Mucosa of rectum (tissue), 2 donors: ENCODE results near the gene COL11A2.

Experiments
- H3K27ac ChIP-seq, 2 donors: one replicate each; pipeline ENCODE4 v1.7.0; 2013; ENCODE audit warnings: inconsistent platforms in 2 of 2, low read depth in 2 of 2, low read length in 2 of 2
- H3K27me3 ChIP-seq, 2 donors: one replicate each; pipeline ENCODE4 v1.7.0; 2013; ENCODE audit warnings: low read length in 2 of 2; ENCODE audit not compliant: control insufficient read depth in 2 of 2, insufficient read depth in 2 of 2
- H3K36me3 ChIP-seq, 2 donors: one replicate each; pipeline ENCODE4 v1.7.0; 2013; ENCODE audit warnings: low read length in 2 of 2; ENCODE audit not compliant: control insufficient read depth in 2 of 2, insufficient read depth in 2 of 2
- H3K4me1 ChIP-seq, 2 donors: one replicate each; pipeline ENCODE4 v1.7.0; 2013; ENCODE audit warnings: low read length in 2 of 2, mild to moderate bottlenecking in 1 of 2; ENCODE audit not compliant: control insufficient read depth in 2 of 2, insufficient read depth in 2 of 2
- H3K4me3 ChIP-seq, 2 donors: one replicate each; pipeline ENCODE4 v1.7.0; 2013; ENCODE audit warnings: low read length in 2 of 2
- H3K9ac ChIP-seq, 2 donors: one replicate each; pipeline ENCODE4 v1.7.0; 2013; ENCODE audit warnings: low read length in 2 of 2, low read depth in 1 of 2, mild to moderate bottlenecking in 1 of 2
- H3K9me3 ChIP-seq, 2 donors: one replicate each; pipeline ENCODE4 v1.7.0; 2013; ENCODE audit warnings: low read length in 2 of 2; ENCODE audit not compliant: control insufficient read depth in 2 of 2
- donor health status: healthy.
- donor health status: Normal muscosa, but diverticular disease.

The COL11A2 gene

DNA sequence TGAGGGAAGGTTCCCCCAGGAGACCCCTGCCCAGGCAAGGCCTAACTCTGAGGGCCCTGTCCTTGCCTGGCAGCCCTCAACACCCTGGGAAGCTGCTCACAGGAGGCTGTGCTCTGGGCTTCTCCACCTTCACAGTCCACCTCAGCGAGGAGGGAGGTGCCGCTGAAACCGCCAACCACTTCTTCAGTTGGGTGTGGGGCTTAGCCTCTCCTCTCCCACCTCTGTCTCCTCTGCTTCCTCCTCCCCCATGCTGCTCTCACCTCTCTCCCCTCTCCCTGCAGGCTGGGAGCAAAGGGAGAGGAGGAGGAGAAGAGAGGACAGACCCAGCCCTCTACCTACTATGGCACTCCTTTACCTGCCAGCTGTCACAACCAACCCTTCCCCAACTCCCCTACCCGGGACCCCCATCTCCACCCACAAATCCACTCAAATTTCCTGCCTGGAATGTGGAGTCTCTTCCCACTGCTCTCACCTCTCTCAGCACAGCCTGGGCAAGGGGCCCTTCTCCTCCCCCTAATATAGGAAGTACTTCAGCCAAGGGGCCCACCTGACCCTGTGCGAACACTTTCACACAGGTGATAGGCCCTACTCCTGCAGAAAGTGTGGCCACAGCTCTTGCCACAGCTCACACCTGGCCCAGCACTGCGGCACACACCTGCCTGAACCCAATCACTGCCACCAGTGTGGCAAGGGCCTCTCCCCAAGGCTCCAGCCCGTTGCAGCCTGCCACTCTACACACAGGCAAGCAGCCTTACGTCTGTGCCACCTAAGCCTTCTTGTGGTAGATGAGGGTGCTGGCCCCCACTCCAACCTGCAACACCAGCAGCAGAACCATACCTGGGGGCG, 23.2 kb upstream of the COL11A2 start:
- Histone ChIP-seq H3K36me3 (peaks cover 0 to 3% of the 10 kb centered on the region in 2 donors), H3K9me3 (no peaks in the 10 kb centered on the region), H3K27me3 (peaks cover 9 to 28% of the 10 kb centered on the region in 2 donors), H3K4me3 (no peak overlapping the region), H3K9ac (no peak overlapping the region), H3K4me1 (peaks cover 5 to 12% of the 10 kb centered on the region in 2 donors), H3K27ac (no peak overlapping the region)

DNA sequence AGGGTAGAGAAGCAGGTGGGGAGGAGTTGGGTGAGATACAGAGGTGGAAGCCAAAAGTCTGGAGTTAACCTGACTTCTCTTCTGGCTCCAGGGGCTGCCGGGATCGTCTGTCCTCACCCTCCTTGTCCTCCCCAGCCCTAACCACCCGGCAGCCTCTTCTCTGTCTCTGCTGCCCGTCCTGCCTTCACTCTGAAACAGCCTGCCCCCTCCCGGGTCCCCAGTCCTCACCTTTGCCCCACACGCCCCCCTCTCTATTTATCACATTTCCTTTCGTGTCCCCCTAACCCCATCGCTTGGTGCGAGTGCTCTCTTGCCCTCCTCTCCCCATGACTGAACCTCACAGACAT, 21.7 kb upstream of the COL11A2 start:
- Histone ChIP-seq H3K9ac (peak overlapping the region in 1 of 2 donors; percentile 47), H3K36me3 (peaks cover 6 to 10% of the 10 kb centered on the region in 2 donors), H3K27me3 (peaks cover 9 to 28% of the 10 kb centered on the region in 2 donors), H3K9me3 (no peaks in the 10 kb centered on the region), H3K4me1 (peaks cover 5 to 12% of the 10 kb centered on the region in 2 donors), H3K27ac (no peak overlapping the region), H3K4me3 (peak overlapping the region; percentile 55 to 63)

DNA sequence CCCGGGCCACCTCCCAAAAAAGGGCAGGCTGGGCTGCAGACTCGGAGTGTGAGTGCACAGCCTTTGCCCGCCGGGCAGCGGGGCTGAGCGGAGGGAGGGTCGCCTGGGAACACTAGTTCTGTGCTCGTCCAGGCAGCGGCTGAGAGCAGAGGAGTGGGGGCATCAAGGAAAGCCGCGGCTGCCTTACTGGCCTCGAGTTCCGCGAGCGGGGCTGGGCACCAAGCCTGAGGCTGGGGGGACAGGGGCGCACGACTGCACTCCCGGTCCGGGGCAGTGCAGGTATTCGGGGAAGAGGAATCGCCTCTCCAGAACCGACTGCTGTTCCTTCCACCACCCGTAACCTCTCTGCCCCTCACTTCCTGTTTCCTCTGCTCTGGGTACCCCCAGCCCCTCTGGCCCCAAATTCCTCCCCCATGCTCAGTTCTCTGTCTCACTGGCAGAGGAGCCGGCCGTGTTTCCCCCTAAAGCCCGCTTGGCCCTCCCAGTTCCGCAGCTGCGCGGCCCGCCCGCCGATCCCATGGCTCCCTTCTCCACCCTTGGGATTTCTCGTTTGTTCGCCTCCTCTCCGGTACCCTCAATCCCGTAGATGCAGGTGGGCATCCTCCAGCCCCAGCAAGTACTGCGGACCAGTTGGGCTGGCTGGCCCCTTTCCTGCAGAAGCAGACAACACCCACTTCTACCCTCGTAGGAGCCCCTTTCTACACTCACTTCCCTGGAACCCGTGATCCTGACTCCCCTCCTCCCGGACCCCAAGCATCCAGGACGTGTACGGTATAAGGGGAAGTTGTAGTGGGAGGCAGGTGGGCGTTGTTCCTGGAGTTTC, 21.1 kb upstream of the COL11A2 start:
- Histone ChIP-seq H3K27me3 (peaks cover 9 to 28% of the 10 kb centered on the region in 2 donors), H3K27ac (peak overlapping the region in 1 of 2 donors; percentile 18), H3K4me3 (peak overlapping the region; percentile 55 to 63), H3K4me1 (peaks cover 9 to 16% of the 10 kb centered on the region in 2 donors), H3K9ac (peak overlapping the region in 1 of 2 donors; percentile 47), H3K36me3 (peaks cover 6 to 10% of the 10 kb centered on the region in 2 donors), H3K9me3 (no peaks in the 10 kb centered on the region)

DNA sequence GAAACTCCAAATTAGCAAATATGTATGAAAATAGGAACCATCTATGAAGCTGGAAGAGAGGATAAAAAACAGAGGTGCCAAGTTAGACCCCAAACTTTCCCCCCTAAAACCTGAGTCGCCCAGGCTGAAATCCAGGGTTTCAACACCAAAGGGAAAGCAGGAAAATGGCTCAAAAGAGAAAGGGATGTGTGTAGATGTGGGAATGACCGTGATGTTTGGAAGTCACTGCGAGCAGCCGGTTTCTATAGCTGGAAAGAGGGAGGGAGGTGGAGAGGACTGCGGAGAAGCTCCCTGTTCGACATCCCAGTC, 20.5 kb upstream of the COL11A2 start:
- Histone ChIP-seq H3K27ac (peak overlapping the region in 1 of 2 donors; percentile 18), H3K9ac (peak overlapping the region in 1 of 2 donors; percentile 47)

DNA sequence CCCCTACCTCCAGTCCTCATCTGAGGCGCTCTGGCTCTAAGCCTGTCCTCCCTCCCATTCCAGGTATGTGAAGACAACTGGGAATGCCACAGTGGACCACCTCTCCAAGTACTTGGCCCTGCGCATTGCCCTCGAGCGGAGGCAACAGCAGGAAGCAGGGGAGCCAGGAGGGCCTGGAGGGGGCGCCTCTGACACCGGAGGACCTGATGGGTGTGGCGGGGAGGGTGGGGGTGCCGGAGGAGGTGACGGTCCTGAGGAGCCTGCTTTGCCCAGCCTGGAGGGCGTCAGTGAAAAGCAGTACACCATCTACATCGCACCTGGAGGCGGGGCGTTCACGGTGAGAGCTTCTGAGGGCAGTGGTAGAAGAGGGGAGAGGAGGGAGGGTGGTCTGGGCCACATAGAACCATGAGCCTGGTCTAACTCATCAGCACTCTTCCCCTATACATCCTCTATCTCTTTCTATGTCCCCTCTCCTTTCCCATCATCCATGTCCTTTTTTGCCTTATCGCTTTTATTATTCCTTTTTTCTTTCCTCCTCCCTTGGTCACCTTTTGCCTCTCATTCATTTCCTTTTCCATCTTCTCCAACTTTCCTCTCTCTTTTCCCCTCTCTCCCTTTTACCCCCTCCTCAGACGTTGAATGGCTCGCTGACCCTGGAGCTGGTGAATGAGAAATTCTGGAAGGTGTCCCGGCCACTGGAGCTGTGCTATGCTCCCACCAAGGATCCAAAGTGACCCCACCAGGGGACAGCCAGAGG, 19.6 kb upstream of the COL11A2 start:
- Histone ChIP-seq H3K27ac (no peak overlapping the region), H3K27me3 (peaks cover 9 to 28% of the 10 kb centered on the region in 2 donors), H3K36me3 (peaks cover 6 to 10% of the 10 kb centered on the region in 2 donors), H3K4me3 (no peak overlapping the region), H3K9me3 (no peaks in the 10 kb centered on the region), H3K9ac (no peak overlapping the region), H3K4me1 (peaks cover 12 to 19% of the 10 kb centered on the region in 2 donors)

More for the DNA sequence above, 20.5 kb upstream of the COL11A2 start:
- peaks cover 6 to 10% of the 10 kb centered on the region in 2 donors for H3K36me3 ChIP-seq
- peaks cover 9 to 28% of the 10 kb centered on the region in 2 donors for H3K27me3 ChIP-seq
- H3K4me1 ChIP-seq = peaks cover 9 to 16% of the 10 kb centered on the region in 2 donors
- H3K4me3 ChIP-seq = peak overlapping the region; percentile 55 to 63
- H3K9me3 ChIP-seq = no peaks in the 10 kb centered on the region

DNA sequence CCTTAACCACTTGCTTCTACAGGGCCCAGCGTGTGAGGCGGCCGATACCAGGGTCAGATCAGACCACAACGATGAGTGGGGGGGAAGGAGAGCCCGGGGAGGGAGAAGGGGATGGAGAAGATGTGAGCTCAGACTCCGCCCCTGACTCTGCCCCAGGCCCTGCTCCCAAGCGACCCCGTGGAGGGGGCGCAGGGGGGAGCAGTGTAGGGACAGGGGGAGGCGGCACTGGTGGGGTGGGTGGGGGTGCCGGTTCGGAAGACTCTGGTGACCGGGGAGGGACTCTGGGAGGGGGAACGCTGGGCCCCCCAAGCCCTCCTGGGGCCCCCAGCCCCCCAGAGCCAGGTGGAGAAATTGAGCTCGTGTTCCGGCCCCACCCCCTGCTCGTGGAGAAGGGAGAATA, 18.9 kb upstream of the COL11A2 start:
- Histone ChIP-seq H3K4me3 (no peak overlapping the region), H3K4me1 (peaks cover 12 to 19% of the 10 kb centered on the region in 2 donors), H3K9ac (no peak overlapping the region), H3K9me3 (no peaks in the 10 kb centered on the region), H3K27me3 (peaks cover 9 to 28% of the 10 kb centered on the region in 2 donors), H3K27ac (no peak overlapping the region), H3K36me3 (peaks cover 6 to 10% of the 10 kb centered on the region in 2 donors)

DNA sequence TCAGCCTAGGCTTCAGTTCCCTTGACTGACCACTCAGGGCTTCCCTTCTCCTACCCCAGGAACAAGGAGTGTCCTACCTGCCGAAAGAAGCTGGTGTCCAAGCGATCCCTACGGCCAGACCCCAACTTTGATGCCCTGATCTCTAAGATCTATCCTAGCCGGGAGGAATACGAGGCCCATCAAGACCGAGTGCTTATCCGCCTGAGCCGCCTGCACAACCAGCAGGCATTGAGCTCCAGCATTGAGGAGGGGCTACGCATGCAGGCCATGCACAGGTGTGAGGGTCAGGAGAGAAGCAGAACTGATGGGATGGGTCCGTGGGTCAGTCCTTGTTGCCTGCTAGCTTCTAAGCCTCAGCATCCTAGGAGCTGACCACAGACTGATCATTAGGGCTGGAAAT, 17.6 kb upstream of the COL11A2 start:
- H3K4me1 ChIP-seq = peaks cover 18 to 25% of the 10 kb centered on the region in 2 donors

DNA sequence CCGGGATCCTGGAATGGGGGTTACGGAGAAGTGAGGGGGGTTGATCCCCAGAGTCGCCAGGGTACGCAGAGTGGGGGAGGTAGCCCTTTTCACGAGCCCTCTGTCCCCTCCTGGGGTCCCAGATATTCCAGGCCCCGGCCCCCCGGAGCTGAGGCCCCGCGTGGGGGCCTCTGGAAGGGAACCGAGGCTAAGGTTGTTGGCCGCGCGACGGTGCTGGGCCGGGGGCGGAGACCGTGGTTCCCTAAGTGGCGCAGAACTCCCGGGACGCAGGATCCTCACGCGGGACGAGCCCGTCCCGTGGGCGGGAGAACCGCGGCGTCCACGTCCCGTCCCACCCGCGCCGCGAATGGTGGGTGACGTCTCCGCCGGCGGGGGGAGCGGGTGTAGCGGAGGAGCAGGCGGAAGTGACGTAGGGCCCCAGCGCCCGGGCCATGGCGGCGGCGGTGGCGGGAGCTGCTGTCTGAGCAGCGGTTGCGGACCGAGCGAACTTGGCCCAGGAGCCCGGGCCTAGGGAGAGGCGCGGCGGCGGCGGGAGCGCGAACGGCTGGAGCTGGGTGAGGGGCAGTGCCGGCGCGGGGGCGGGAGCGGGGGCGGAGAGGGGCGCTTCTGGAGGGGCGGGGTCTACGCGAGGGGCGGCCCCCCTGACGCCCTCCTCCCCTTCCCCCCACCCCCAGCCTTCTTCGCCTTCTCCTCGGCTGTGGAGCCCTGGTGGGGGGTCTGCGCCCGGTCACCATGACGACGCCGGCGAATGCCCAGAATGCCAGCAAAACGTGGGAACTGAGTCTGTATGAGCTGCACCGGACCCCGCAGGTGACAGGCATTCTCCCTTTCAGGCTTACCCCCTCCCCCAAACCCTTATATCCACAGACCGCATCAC, 16.1 kb upstream of the COL11A2 start, which contains the start of gene RING1:
Gene RING1, plus strand, starts transcription at position 410 of the 877 bp plus-strand sequence. Its CDS starts 323 bp downstream, at position 733.
- Histone ChIP-seq H3K27ac (peak within 1 kb of the TSS; percentile 87 to 91), H3K27me3 (peaks cover 3 to 13% of the 10 kb centered on the region in 2 donors), H3K9ac (peak within 1 kb of the TSS; percentile 97 to 98), H3K9me3 (no peaks in the 10 kb centered on the region), H3K4me1 (peaks cover 25 to 29% of the 10 kb centered on the region in 2 donors), H3K36me3 (peaks cover 13 to 15% of the 10 kb centered on the region in 2 donors), H3K4me3 (peak within 1 kb of the TSS; percentile 72 to 90)

More for the DNA sequence above, 17.6 kb upstream of the COL11A2 start:
- no peak overlapping the region for H3K4me3 ChIP-seq
- peaks cover 9 to 23% of the 10 kb centered on the region in 2 donors for H3K27me3 ChIP-seq
- H3K36me3 ChIP-seq = peaks cover 6 to 10% of the 10 kb centered on the region in 2 donors
- H3K27ac ChIP-seq = no peak overlapping the region
- H3K9ac ChIP-seq = no peak overlapping the region
- no peaks in the 10 kb centered on the region for H3K9me3 ChIP-seq

DNA sequence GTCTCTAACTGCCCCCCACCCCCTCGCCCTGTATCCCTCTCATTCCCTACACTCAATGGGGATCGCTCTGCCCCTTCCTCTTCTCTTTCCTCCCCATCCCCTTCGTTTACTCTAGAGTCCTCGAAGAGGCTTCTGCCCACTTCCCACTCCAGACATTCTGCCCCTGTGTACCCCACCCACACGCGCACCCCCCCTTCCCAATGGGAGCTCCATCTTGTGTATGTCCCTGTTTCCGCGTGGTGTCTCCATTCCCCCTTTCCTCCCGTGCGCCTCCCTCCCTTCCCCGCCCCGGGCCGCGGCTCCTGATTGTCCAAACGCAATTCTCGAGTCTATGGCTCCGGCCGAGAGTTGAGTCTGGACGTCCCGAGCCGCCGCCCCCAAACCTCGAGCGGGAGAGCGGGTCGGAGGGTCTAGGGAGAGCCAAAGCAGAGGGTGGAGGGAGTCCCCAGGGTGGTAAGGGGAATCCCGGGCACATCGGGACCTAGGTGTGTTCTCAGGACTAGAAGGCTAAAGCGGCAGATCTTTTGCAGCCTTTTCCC, 15.4 kb upstream of the COL11A2 start:
- peak overlapping the region; percentile 72 to 90 for H3K4me3 ChIP-seq
- peaks cover 19 to 25% of the 10 kb centered on the region in 2 donors for H3K4me1 ChIP-seq
- H3K27me3 ChIP-seq = peaks cover 0 to 6% of the 10 kb centered on the region in 2 donors
- H3K36me3 ChIP-seq = peaks cover 20 to 22% of the 10 kb centered on the region in 2 donors
- H3K27ac ChIP-seq = peak overlapping the region; percentile 87 to 91
- no peaks in the 10 kb centered on the region for H3K9me3 ChIP-seq
- peak overlapping the region; percentile 97 to 98 for H3K9ac ChIP-seq
